Cardiac septum (tissue), 1 donor: ENCODE measurements around the gene GLT1D1. TPM values are rescaled to one million over a fixed set of nuclear protein-coding genes. Genes with fewer than 3 reads are reported as not detected.

ENCODE experiments used
- DNase-seq: peaks from one replicate; pipeline ENCODE4 v3.0.0-alpha.2; 2020; ENCODE audit warnings: low spot score
- intact Hi-C: fragments of 100-400 bp; cut with DNase I; formaldehyde crosslinking; loops from one replicate; pipeline ENCODE4 v1.14.0; 2022
- total RNA-seq: library from RNA; stranded (reverse); fragmentation: NEBNext Ultra II Directional; extraction: Animal tissue kit (Norgen Biotek cat#: 25700); gene quantifications from one replicate; pipeline ENCODE4 v1.2.1, GENCODE V29; 2021
- donor health status: DM: no; HTN: no; CAD: no.

Gene GLT1D1
- total RNA-seq, 1 donor from 2014 or later, result 1.1 TPM

DNA sequence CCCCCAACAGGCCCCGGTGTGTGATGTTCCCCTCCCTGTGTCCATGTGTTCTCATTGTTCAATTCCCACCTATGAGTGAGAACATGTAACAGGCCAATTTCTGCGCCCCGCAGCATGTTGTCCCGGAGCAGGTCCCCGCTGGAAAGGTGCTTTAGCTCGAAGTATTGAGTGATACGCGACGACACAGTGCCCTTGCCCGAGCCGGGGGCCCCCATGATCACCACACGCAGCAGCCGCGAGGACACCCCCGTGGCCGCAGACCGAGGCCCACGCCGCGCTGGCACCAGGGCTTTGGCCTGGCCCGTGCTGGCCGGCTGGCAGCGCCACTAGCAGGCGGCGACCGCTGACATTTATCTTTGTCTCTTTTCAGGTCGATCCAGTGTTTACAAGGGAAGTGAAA lies 91.7 kb downstream of the GLT1D1 start:
- intact Hi-C loops, result no loop called here
- DNase-seq, result no peak

DNA sequence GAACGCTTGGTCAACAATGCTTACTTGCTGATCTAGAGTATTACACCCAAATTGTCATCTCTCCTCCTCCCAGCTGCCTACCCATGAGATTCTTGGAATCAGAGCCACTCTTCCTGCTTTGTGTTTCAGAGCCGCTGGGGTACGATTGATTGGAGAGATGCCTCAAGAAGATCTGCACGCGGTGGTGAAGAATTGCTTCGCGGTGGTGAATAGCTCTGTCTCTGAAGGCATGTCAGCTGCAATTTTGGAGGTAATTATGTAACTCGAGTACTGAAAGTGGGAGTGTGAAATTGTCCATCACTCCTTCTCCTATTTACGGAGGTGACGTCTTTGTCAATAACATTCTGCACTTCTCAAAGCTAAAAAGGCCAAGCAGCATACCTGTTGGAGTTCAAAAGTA lies 93.9 kb downstream of the GLT1D1 start:
- no peak for DNase-seq
- intact Hi-C loops, result no loop called here

DNA sequence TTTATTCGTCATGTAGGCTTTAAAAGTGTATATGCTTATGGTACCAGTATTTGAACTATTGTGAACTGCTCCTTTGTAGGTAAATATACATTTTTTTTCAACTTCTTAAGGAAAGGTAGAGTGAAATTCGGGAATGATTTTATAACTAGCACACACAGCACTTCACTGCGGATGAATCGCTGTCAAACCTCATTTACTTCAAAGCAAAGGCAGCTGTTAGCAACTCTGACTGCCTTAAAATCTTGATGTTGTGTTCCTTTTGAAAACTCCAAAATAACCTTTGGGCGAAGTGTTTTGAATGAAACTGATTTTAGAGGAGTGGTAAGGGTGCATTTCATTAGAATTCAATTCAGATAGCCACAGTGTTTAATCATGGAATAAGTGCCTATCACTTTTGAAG lies 95.8 kb downstream of the GLT1D1 start:
- no peak for DNase-seq
- intact Hi-C loops, result no loop called here

DNA sequence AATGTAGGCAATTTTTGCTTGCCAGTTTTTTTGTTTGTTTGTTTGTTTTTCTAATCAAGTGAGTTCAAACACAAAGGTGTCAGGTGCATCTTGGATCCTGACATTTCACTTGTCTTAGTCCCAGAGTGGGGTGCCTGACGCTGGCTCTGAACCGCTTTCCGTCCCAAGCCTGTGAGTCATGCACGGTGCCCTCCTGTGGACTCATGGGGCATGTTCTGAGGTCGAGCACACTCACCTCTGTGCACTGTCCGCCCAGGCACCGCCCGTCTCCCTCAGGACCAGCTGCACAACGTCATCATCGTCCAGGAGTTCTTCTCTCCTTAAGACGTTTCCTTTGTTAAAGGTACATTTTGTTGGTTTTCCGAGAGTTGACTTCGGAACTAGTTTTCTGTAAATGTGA lies 98.2 kb downstream of the GLT1D1 start:
- DNase-seq, result no peak
- intact Hi-C loops, result no loop called here

DNA sequence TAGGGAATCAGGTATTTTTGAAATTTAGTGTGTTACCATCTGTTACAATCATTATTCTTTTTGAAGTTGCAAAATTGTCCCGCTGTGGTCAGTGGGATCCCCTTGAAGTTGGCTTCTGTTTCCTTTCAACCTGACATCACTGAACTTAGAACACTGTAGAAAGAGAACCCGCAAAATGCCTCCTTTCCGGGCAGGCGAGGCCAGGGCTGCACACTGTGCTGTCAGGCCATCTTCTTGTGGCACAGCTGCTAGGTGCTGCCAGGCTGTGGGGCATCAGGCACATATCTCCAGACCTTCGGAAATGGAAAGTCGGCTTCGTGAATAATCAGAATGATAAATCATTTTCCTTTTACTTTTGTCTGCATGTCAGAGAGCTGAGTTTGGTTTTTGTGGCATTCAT lies 103.5 kb downstream of the GLT1D1 start:
- no peak for DNase-seq
- intact Hi-C loops, result no loop called here

DNA sequence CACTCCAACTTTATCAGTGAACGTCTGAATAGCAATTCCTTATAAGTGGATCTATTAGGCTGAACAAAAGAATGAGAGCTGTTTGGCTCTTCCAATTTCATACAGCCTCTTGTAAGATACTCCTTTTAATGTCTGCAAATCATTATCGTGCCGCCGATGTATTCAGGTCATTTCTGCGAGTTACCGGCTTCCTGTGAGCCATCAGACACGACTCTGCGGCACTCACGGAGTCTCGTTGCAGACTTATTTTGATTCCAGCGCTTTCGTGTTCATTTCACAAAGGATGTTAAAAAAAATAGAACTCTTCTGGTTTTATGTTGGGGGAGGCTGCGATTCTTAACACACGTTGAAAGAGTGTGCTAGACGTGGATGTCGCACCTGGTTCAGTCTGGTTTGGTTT lies 106.6 kb downstream of the GLT1D1 start:
- DNase-seq, result no peak
- intact Hi-C loops, result no loop called here

DNA sequence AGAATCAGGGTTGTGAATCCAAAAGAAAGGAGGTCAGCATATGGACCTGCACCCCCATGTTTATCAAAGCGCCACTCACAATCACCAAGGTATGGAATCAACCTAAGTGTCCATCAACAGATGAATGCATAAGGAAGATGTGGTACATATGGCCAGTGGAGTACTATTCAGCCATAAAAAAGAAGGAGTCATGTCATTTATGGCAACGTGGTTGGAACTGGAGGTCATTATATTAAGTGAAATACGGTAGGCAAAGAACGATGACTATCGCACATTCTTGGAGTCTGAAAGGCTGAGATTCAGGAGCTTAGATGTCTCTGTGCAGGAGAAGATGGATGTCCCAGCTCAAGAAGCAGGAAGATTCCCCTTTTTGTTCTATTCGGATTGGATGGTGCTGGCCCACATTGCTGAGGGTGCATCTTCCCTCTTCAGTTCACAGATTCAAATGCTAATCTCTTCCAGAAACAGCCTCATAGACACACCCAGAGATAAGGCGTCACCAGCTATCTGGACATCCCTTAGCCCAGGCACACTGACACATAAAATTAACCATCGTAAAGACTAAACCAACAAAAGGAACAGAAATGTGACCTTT lies 108.1 kb downstream of the GLT1D1 start:
- intact Hi-C loops, result no loop called here

DNA sequence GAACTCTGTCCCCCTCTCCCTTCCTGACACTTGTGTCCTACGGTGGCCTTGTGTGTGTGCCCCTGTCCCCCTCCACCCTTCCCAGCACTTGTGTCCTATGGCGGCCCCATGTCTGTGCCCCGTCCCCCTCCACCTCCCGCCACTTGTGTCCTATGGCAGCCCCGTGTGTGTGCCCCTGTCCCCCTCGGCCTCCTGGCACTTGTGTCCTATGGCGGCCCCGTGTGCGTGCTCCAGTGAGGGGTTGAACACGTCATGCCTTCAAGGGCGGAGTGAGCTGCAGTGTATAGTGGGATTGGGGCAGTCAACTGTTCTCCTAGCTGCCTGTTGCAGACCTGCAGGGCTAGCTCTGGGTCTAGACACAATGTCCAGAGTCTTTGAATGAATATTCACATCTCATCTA lies 108.7 kb downstream of the GLT1D1 start:
- DNase-seq, result no peak
- intact Hi-C loops, result no loop called here

More for the DNA sequence above, 108.1 kb downstream of the GLT1D1 start:
- no peak for DNase-seq

DNA sequence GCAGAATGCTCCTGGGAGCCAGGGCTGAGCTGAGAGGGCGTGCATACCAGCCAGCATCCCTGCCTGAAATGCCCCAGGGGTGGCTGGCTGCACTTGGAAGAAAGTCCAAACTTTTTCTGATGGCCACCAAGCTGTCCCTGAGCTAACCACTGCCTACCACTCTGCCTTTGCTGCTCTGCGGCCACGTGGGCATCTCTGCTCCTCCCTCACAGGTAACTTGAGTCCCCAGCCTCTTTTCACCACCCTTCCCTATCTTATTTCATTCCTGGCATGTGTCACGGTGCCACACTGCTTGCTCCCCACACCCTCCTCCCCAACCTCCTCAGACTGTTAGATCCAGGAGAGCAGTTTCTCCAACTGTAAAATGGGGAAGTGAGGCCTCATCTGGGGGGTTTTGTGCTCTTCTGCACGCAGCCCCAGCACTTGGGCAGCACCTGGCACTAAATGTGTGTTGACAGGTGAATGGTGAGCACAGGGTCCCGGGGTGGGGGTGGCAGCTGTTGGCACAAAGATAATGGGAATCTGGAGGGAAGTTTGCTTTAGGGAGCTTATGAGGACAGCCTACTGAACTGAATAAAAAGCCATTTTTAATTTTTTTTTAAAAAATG lies 113.0 kb downstream of the GLT1D1 start:
- DNase-seq, result no peak
- intact Hi-C loops, result no loop called here

DNA sequence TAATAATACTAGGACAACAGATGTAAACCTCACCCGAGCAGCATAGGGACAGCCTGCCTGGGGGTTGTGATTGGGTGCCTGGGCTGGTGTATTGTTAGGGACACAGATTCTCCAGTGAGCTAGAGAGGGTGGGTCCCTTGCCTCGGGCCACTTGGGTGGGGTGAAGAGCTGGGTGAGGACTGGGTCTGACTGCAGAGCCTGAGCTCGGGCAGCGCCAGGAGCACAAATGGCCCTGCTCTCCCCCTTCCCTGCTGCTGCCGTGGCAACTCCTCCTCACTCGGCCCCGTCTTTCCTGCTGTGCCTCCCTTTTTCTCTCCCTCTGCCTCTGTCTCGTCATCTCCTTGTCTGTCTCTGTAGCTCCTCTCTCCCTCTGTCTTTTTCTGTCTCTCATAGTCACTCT lies 115.4 kb downstream of the GLT1D1 start:
- intact Hi-C loops, result no loop called here
- DNase-seq, result no peak

DNA sequence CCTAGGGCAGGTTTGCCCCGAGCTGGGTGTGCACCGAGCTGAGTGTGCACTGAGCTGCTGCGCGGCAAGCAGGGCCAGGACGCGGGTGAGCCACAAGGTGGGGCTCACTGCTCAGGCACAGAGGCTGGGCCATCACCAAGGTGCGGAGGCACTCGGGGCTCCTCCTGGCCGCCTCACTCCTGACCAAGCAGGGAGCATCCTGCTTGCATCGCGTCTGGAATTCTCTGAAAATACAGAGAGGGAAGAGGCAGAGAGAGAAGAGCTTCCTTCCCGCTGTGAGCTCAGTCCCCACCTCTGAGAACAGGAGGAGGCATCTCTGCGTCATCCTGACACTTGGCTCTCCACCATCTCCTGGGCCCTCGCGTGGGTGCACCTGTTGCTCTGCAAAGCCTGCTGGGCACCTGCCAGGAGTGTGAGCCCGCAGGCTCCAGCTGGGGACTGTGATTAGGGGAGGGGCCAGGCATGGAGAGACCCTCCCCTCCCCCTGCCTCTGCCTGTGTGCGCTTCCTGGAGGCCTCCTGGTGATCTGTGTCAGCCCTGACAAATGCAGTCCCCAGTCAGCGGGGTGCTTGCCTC lies 116.3 kb downstream of the GLT1D1 start:
- intact Hi-C loops, result no loop called here

DNA sequence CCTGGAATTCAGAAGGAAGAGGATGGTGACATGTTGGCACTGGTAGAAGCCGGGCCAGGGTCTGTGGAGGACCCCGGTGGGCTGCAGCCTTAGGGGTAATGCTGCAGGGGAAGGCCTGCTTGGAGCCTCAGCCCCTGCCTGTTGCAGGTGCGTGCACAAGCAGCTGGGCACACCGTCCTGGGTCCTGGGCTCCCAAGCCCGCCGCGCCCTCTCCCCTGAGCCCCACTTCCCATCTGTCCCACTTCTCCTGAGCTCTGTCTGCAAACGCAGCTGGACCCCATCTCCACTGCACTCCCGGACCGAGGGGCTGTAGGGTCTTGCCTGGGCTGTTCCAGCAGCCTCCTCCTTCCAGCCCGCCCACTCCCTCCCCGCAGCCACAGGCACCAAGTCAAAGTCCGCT lies 116.8 kb downstream of the GLT1D1 start:
- intact Hi-C loops, result no loop called here
- no peak for DNase-seq

More for the DNA sequence above, 116.3 kb downstream of the GLT1D1 start:
- no peak for DNase-seq

DNA sequence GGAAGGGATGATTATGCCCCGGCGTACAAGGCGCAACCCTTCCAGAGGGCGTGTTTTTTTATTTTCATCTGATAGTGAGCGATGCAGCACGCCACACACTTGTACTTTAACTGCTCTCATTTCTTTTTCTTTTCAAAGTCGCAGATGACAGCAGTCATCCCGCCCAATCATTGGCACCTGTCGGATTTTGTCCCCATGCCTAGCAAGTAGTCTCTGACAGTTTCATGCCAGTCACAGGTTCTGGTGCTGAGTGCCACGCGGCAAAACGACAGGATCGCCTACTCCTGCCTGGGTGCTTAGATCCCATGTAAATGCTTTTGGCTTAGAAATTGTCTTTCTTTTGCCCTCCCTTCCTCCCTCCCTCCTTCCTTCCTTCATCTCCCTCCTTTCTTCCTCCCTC lies 117.7 kb downstream of the GLT1D1 start:
- intact Hi-C loops, result no loop called here
- no peak for DNase-seq

DNA sequence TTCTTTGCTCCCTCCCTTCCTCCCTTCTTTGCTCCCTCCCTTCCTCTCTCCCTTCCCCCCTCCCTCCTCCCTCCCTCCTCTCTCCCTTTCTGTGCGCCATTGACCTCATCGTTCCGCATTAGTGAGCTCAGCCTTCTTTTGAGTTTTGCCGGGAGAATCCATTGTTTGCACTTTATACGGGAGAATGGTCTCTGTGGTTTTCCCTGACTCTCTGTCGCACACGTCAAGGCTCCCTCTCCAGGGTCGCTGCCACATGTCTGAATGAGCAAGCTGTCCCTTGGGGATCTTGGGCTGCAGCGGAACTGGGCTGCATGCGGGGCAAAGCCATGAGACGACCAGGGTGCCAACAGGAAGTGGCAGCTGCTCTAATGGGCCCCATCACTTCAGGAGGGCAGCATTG lies 118.5 kb downstream of the GLT1D1 start:
- intact Hi-C loops, result no loop called here
- no peak for DNase-seq

DNA sequence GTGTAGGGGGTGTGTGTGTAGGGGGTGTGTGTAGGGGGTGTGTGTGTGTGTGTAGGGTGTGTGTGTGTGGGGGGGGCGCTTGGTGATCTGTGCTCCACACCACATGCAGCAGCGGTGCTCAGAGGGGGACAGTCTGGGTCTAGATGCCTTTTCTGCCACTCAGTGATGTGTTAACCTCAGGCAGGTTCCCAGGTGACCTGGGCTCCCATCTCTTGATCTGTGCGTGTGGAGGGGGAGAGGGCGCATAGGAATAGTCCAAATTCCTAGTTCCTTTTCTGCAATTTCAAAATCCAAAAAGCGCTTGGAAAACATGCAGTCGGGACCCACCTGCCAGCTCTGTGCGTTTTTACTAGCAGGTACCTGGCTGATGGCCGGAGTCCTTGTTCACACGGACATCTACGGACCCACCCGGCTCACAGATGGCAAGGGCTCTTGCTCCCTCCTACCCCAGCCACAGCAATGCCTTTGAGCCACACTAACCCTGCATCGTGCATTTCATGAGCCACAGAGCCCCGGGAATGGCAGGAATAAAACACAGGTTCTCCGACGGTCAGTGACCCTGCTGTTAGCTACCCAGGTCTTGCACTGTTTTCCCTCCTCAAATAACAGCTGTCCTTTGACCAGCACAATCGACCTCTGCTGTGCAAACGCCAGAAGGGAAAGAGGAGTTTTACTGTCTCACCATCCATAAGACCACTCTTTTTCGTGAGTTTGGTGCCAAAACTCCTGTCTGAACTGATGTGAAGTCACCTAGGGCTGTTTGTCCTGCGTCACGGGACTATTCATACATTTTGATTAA lies 120.8 kb downstream of the GLT1D1 start:
- intact Hi-C loops, result no loop called here
- DNase-seq, result no peak

DNA sequence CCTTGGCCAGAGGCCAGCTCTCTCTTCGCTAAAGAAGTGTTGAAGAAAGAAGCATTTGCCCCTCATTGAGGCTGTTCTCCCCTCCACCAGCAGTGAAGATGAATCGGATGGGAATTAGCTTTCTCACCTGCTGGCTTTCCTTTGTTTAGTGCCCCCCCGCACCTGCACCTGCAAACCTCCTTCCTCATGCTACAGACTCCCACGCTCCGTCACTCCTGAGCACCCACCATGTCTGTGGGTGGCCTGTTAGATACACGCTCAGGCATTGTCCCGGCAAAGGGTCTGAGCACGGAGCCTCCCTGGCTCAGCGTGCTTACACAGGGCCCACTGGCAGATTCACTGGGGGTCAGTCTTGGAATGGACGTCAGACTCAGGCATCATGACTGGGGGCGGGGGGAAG lies 121.6 kb downstream of the GLT1D1 start:
- no peak for DNase-seq
- intact Hi-C loops, result no loop called here

DNA sequence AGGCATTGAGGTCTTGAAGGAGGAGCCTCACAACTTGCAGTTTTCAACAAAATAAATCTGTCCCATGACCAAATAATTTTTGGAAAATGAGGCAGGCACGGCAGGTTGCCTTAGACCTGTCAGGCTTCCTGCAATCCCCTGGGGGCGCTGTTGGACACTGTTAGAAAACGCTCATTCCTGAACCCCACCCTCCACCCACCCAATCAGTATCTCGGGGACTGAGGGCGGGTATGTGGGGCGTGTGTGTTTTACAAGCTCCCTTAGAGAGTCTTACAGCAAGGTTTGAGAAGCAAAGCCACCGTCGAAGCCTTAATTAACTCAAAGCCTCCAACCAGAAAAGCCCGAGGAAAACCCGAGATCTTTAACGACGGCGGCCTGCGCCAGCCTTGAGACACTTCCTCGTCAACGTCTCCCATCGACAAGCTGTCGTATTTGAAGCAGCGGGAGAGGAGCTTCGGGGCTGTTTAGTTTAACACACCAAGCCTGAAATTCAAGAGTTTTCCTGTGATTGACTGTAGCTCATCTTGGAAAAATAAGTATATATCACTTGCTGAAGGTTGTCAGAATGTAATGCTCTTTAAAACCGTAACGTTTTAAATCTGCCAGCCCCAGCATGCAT lies 123.0 kb downstream of the GLT1D1 start:
- DNase-seq, result no peak
- intact Hi-C loops, result no loop called here

DNA sequence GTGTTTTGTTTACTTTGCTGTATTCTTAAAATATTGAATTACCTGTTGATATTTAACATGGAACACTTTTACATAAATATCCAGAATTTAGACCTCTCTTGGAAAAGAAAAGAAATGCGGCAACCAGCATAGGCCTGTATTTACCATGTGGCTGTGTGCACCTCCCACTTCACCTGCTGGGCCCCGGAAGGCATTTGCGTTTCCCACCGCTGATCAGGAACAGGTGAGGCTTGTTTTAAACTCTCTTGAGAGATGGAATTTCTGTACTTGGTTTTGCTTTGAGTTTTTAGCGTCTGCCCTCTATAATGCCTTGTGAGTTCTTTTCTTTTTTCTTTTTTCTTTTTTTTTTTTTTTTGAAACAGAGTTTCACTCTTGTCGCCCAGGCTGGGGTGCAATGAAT lies 124.2 kb downstream of the GLT1D1 start:
- intact Hi-C loops, result no loop called here
- DNase-seq, result no peak

DNA sequence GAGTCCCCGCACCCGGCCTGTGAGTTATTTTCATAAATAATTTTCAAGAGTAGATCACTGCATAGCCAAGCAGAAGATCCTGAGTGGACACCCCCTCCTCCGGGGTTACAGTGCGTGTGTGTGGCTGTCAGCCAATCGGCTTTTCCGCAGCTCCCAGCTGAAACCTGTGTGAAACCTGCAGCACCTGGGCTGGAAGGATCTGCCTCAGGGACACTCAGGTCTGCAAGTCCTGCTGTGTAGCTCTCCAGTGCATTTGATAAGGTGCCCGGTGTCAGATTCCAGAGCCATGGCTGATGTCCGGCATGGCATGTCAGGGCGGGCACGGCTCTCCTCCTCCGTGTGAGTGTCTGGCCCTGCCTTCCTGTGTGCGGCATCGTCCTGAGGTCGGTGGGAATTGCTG lies 124.8 kb downstream of the GLT1D1 start:
- no peak for DNase-seq
- intact Hi-C loops, result no loop called here

DNA sequence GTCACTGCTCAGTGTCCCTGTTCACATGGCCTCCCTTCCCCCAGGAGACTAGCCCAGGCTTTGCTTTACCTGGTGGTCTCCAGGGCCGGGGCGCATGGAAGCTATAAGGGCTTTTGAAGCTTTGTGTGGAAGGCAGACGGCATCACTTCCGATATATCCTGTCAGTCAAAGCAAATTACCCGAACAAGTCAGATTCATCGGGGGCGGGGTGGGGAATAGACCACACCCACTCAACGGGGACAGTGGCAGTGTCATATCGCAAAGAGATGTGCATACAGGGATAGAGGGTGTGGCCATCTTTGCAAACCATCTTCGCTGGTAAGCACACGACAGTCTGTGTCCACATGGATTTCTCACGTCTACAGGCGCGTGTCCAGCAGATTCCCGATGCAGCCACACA lies 127.3 kb downstream of the GLT1D1 start:
- intact Hi-C loops, result no loop called here
- DNase-seq, result no peak
